SK-N-DZ (cell line): ENCODE results near the gene PARD3.

Source experiments
- DNase-seq: peaks from one replicate; pipeline ENCODE4 v3.0.0-alpha.2; 2015; ENCODE audit warnings: low spot score

Gene PARD3

GRCh38 chr10:34228066-34228465 lies 587.0 kb downstream of the PARD3 start:
- DNase-seq, result no peak

- peak; percentile 73 for DNase-seq
These were observed 590.5 kb downstream of the PARD3 start for GRCh38 chr10:34224639-34225038.

GRCh38 chr10:34223658-34224057 lies 591.4 kb downstream of the PARD3 start:
- DNase-seq, result no peak

- no peak for DNase-seq
These were observed 592.7 kb downstream of the PARD3 start for GRCh38 chr10:34222359-34222758.

- no peak for DNase-seq
These were observed 595.1 kb downstream of the PARD3 start for GRCh38 chr10:34219753-34220548.

- no peak for DNase-seq
These were observed 597.6 kb downstream of the PARD3 start for GRCh38 chr10:34217524-34217923.

- peak; percentile 90 for DNase-seq
These were observed 598.6 kb downstream of the PARD3 start for GRCh38 chr10:34216348-34216945.

- DNase-seq, result no peak
These were observed 601.3 kb downstream of the PARD3 start for GRCh38 chr10:34213805-34214197.

GRCh38 chr10:34213193-34213804 lies 601.8 kb downstream of the PARD3 start:
- no peak for DNase-seq

- no peak for DNase-seq
These were observed 607.8 kb downstream of the PARD3 start for GRCh38 chr10:34207343-34207742.

- DNase-seq, result no peak
These were observed 608.2 kb downstream of the PARD3 start for GRCh38 chr10:34206935-34207268.

- DNase-seq, result no peak
These were observed 608.8 kb downstream of the PARD3 start for GRCh38 chr10:34206078-34206934.

GRCh38 chr10:34205452-34205851 lies 609.6 kb downstream of the PARD3 start:
- no peak for DNase-seq

GRCh38 chr10:34203966-34204630 lies 611.0 kb downstream of the PARD3 start:
- DNase-seq, result no peak

- DNase-seq, result peak; percentile 41
These were observed 614.7 kb downstream of the PARD3 start for GRCh38 chr10:34200355-34200901.

GRCh38 chr10:34198953-34199352 lies 616.1 kb downstream of the PARD3 start:
- peak; percentile 27 for DNase-seq

GRCh38 chr10:34196058-34196433 lies 619.0 kb downstream of the PARD3 start:
- DNase-seq, result no peak

GRCh38 chr10:34195364-34196057 lies 619.6 kb downstream of the PARD3 start:
- no peak for DNase-seq

GRCh38 chr10:34193931-34194626 lies 621.0 kb downstream of the PARD3 start:
- DNase-seq, result peak; percentile 40

GRCh38 chr10:34192646-34193045 lies 622.5 kb downstream of the PARD3 start:
- no peak for DNase-seq
